ENCODE results near the gene FBXL13. TPM values are rescaled to one million over a fixed set of nuclear protein-coding genes. Genes with fewer than 3 reads are reported as not detected.
A peak's percentile ranks its signal among the peaks of the same experiment; 100 is the strongest.

The FBXL13 gene
- total and polyA plus RNA-seq, 10 of the 15 experiments (the other 5 are each of a cell fraction or from before 2014, with no cell fraction given): 0.08 to 0.95 (median 0.28) TPM; not detected in 2

- no TSS peak for BruUV-seq (replicated peaks)
- Histone ChIP-seq H3K27ac (ENCODE audit: control insufficient read depth, insufficient read depth) (no peak overlapping the region), H2AFZ (ENCODE audit: control insufficient read depth, low read depth, low read length) (no peak overlapping the region), H4K20me1 (ENCODE audit: control insufficient read depth, insufficient read depth) (no peaks in the 10 kb centered on the region), H3K9me3 (replicated peaks; ENCODE audit: control insufficient read depth, insufficient read depth, low read length) (no peaks in the 10 kb centered on the region; the same call in 2 of the 3 replicates), H3K36me3 (ENCODE audit: control insufficient read depth in 2 of 2, insufficient read depth in 2 of 2, low read length in 1 of 2) (no peaks in the 10 kb centered on the region), H3K4me2 (ENCODE audit: control insufficient read depth, insufficient read depth) (no peak overlapping the region), H3K79me2 (ENCODE audit: control insufficient read depth, insufficient read depth, low read length) (no peaks in the 10 kb centered on the region), H3K4me3 (no peak overlapping the region), H3K27me3 (replicated peaks in 1 of 2; ENCODE audit: control insufficient read depth in 2 of 2, insufficient read depth in 2 of 2, low read length in 1 of 2) (no peaks in the 10 kb centered on the region), H3K9ac (ENCODE audit: control insufficient read depth, insufficient read depth, low read length) (no peak overlapping the region), H3K4me1 (ENCODE audit: control insufficient read depth, insufficient read depth, low read length) (no peaks in the 10 kb centered on the region)
- intact Hi-C loops (cut with micrococcal nuclease; ENCODE audit: unreplicated experiment) (no loop called here), in situ Hi-C loops (cut with MboI) (no loop called here)
- DNase-seq (ENCODE audit: low read depth, low spot score) (no peak), FAIRE-seq (no peak), ATAC-seq (no peak)
- RAD21 ChIA-PET (ENCODE audit: unreplicated experiment): no interaction called here
- CTCF ChIA-PET: no interaction called here
- no peak for TF ChIP-seq CBX5 (IDR thresholded peaks at IDR 0.05; ENCODE audit: low read depth)
- WGBS (ENCODE audit: insufficient coverage, insufficient replicate concordance, low lambda C conversion rate, missing lambda C conversion rate): 83% methylated on average over 4 of the region's 4 CpGs
- SMC1A ChIA-PET (ENCODE audit: uncharacterized antibody, unreplicated experiment): interaction anchor here (0.9 kb wide), 1 partner anchor 37 kb away, joined by 3 read pairs; no protein-coding TSS in a partner anchor
- POLR2A ChIA-PET: no interaction called here
These were observed 256.7 kb downstream of the FBXL13 start for GRCh38 chr7:102817616-102818573.

- ATAC-seq (no peak), FAIRE-seq (no peak), DNase-seq (ENCODE audit: low read depth, low spot score) (no peak)
- BruUV-seq (replicated peaks): no TSS peak
- intact Hi-C loops (cut with micrococcal nuclease; ENCODE audit: unreplicated experiment) (no loop called here), in situ Hi-C loops (cut with MboI) (no loop called here)
- TF ChIP-seq BCL3 (IDR thresholded peaks at IDR 0.05; ENCODE audit: borderline replicate concordance, insufficient read depth, low read depth, low read length, poor library complexity, severe bottlenecking): peak; percentile 79
- TF ChIP-seq RBBP5 (conservative IDR thresholded peaks at IDR 0.05): no peak
- TF ChIP-seq GATAD2B (conservative IDR thresholded peaks at IDR 0.05; ENCODE audit: low read depth): no peak
- TF ChIP-seq ZBTB11 (CRISPR knock-in tag; IDR thresholded peaks at IDR 0.05): no peak
- H3K9ac ChIP-seq (ENCODE audit: control insufficient read depth, insufficient read depth, low read length): no peak overlapping the region
- H3K27ac ChIP-seq (ENCODE audit: control insufficient read depth, insufficient read depth): no peak overlapping the region
- SMC1A ChIA-PET (ENCODE audit: uncharacterized antibody, unreplicated experiment): no interaction called here
- no peaks in the 10 kb centered on the region for H4K20me1 ChIP-seq (ENCODE audit: control insufficient read depth, insufficient read depth)
- H3K4me2 ChIP-seq (ENCODE audit: control insufficient read depth, insufficient read depth): no peak overlapping the region
- H3K9me3 ChIP-seq (replicated peaks; ENCODE audit: control insufficient read depth, insufficient read depth, low read length): no peaks in the 10 kb centered on the region
- no peaks in the 10 kb centered on the region for H3K27me3 ChIP-seq (replicated peaks in 1 of 2; ENCODE audit: control insufficient read depth in 2 of 2, insufficient read depth in 2 of 2, low read length in 1 of 2)
- no peak overlapping the region for H3K4me3 ChIP-seq
- H3K36me3 ChIP-seq (ENCODE audit: control insufficient read depth in 2 of 2, insufficient read depth in 2 of 2, low read length in 1 of 2): no peaks in the 10 kb centered on the region
- CTCF ChIA-PET: no interaction called here
- no peak overlapping the region for H2AFZ ChIP-seq (ENCODE audit: control insufficient read depth, low read depth, low read length)
- H3K79me2 ChIP-seq (ENCODE audit: control insufficient read depth, insufficient read depth, low read length): no peaks in the 10 kb centered on the region
- WGBS (ENCODE audit: insufficient coverage, insufficient replicate concordance, low lambda C conversion rate, missing lambda C conversion rate): 59% methylated on average over 4 of the region's 4 CpGs
- RAD21 ChIA-PET (ENCODE audit: unreplicated experiment): no interaction called here
- POLR2A ChIA-PET: no interaction called here
- no peaks in the 10 kb centered on the region for H3K4me1 ChIP-seq (ENCODE audit: control insufficient read depth, insufficient read depth, low read length)
These were observed 260.5 kb downstream of the FBXL13 start for GRCh38 chr7:102814025-102814471.

Data from GM12878 (cell line).